ENCODE measurements around the gene ZNF441.
A peak's percentile ranks its signal among the peaks of the same experiment; 100 is the strongest.

The ZNF441 gene

GRCh38 chr19:11781295-11782057, 14.7 kb downstream of the ZNF441 start:
- Histone ChIP-seq H3K27ac (no peak overlapping the region), H3K36me3 (replicated peaks) (peaks cover 30% of the 10 kb centered on the region), H3K4me3 (ENCODE audit: low read depth, low read length) (no peak overlapping the region), H3K27me3 (replicated peaks) (no peaks in the 10 kb centered on the region)
- DNase-seq: no peak
- in situ Hi-C loops (cut with HindIII; ENCODE audit: low pct_ligation_motif_present, low sequenced_read_pairs): no loop called here
- TF ChIP-seq CTCF (IDR thresholded peaks at IDR 0.05; ENCODE audit: low read depth, low read length, missing control alignments): no peak

- TF ChIP-seq CTCF (IDR thresholded peaks at IDR 0.05; ENCODE audit: low read depth, low read length, missing control alignments): no peak
- no peak for DNase-seq
- Histone ChIP-seq H3K27ac (no peak overlapping the region), H3K36me3 (replicated peaks) (peaks cover 21% of the 10 kb centered on the region), H3K27me3 (replicated peaks) (no peaks in the 10 kb centered on the region), H3K4me3 (ENCODE audit: low read depth, low read length) (no peak overlapping the region)
- in situ Hi-C loops (cut with HindIII; ENCODE audit: low pct_ligation_motif_present, low sequenced_read_pairs): no loop called here
Measured at GRCh38 chr19:11783767-11784166, 17.0 kb downstream of the ZNF441 start.

GRCh38 chr19:11784356-11784755, 17.6 kb downstream of the ZNF441 start:
- in situ Hi-C loops (cut with HindIII; ENCODE audit: low pct_ligation_motif_present, low sequenced_read_pairs): no loop called here
- DNase-seq: no peak
- H3K27ac ChIP-seq: no peak overlapping the region
- H3K27me3 ChIP-seq (replicated peaks): no peaks in the 10 kb centered on the region
- H3K4me3 ChIP-seq (ENCODE audit: low read depth, low read length): no peak overlapping the region
- TF ChIP-seq CTCF (IDR thresholded peaks at IDR 0.05; ENCODE audit: low read depth, low read length, missing control alignments): no peak
- H3K36me3 ChIP-seq (replicated peaks): peaks cover 19% of the 10 kb centered on the region

GRCh38 chr19:11787536-11787935, 20.7 kb downstream of the ZNF441 start:
- H3K4me3 ChIP-seq (ENCODE audit: low read depth, low read length): no peak overlapping the region
- no peaks in the 10 kb centered on the region for H3K36me3 ChIP-seq (replicated peaks)
- no peaks in the 10 kb centered on the region for H3K27me3 ChIP-seq (replicated peaks)
- H3K27ac ChIP-seq: no peak overlapping the region
- DNase-seq: no peak
- no peak for TF ChIP-seq CTCF (IDR thresholded peaks at IDR 0.05; ENCODE audit: low read depth, low read length, missing control alignments)
- in situ Hi-C loops (cut with HindIII; ENCODE audit: low pct_ligation_motif_present, low sequenced_read_pairs): no loop called here

- TF ChIP-seq CTCF (IDR thresholded peaks at IDR 0.05; ENCODE audit: low read depth, low read length, missing control alignments): no peak
- H3K4me3 ChIP-seq (ENCODE audit: low read depth, low read length): no peak overlapping the region
- no peak overlapping the region for H3K27ac ChIP-seq
- H3K36me3 ChIP-seq (replicated peaks): no peaks in the 10 kb centered on the region
- in situ Hi-C loops (cut with HindIII; ENCODE audit: low pct_ligation_motif_present, low sequenced_read_pairs): no loop called here
- no peaks in the 10 kb centered on the region for H3K27me3 ChIP-seq (replicated peaks)
- DNase-seq: no peak
Measured at GRCh38 chr19:11792942-11793341, 26.1 kb downstream of the ZNF441 start.

GRCh38 chr19:11797491-11797890, 30.7 kb downstream of the ZNF441 start:
- H3K27ac ChIP-seq: no peak overlapping the region
- H3K27me3 ChIP-seq (replicated peaks): no peaks in the 10 kb centered on the region
- peak; percentile 83 for TF ChIP-seq CTCF (IDR thresholded peaks at IDR 0.05; ENCODE audit: low read depth, low read length, missing control alignments)
- DNase-seq: peak; percentile 64
- no peak overlapping the region for H3K4me3 ChIP-seq (ENCODE audit: low read depth, low read length)
- in situ Hi-C loops (cut with HindIII; ENCODE audit: low pct_ligation_motif_present, low sequenced_read_pairs): no loop called here
- no peaks in the 10 kb centered on the region for H3K36me3 ChIP-seq (replicated peaks)

Measured in brain microvascular endothelial cell (primary cell).